Esophagus muscularis mucosa (tissue), 3 donors: Measurements from ENCODE around the gene SLC29A4.
"Not testable (repeated sequence)": the region's sequence is repeated elsewhere in the genome, so short reads cannot be mapped to it uniquely, and the experiment has no call there.

ENCODE experiments used
- POLR2A ChIP-seq: fragments of 450-650 bp; IDR thresholded peaks from one replicate; pipeline ENCODE4 v1.6.1; 2017; ENCODE audit warnings: antibody characterized with exemption, moderate library complexity, mild to moderate bottlenecking, low read depth
- TF ChIP-seq, protein P1 (sequence below), 3 experiments: fragments of 200-600 bp in 2 of 3; fragments of 450-650 bp in 1 of 3; sonication (generic) in 2 of 3; IDR thresholded peaks; one replicate each; pipeline ENCODE4 v1.5.1; 2017 to 2019; ENCODE audit warnings: antibody characterized with exemption in 3 of 3, mild to moderate bottlenecking in 2 of 3, moderate library complexity in 1 of 3

DNA sequence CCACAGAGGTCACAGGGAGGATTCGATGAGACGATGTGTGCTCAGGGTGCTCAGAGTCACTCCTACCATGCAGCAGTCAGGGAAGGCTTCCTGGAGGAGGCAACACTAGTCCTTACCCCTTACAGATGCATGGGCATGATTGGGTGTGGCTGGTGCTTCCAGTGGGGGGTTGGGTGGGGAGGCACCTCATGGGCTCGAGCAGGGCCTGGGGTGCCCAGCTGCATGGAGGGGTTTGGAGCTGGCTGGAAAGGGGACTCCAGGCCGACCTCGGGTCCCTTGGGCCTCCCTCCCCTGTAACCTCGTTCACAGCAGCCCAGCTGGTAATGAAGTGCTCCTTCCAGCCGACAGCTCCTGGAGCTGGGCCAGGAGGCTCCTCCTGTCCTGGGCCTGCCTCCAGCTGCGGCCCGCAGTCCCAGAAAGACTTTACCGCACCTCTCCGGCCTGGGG lies 7.7 kb upstream of the SLC29A4 start:
- TF ChIP-seq, protein P1, sequence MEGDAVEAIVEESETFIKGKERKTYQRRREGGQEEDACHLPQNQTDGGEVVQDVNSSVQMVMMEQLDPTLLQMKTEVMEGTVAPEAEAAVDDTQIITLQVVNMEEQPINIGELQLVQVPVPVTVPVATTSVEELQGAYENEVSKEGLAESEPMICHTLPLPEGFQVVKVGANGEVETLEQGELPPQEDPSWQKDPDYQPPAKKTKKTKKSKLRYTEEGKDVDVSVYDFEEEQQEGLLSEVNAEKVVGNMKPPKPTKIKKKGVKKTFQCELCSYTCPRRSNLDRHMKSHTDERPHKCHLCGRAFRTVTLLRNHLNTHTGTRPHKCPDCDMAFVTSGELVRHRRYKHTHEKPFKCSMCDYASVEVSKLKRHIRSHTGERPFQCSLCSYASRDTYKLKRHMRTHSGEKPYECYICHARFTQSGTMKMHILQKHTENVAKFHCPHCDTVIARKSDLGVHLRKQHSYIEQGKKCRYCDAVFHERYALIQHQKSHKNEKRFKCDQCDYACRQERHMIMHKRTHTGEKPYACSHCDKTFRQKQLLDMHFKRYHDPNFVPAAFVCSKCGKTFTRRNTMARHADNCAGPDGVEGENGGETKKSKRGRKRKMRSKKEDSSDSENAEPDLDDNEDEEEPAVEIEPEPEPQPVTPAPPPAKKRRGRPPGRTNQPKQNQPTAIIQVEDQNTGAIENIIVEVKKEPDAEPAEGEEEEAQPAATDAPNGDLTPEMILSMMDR (IDR thresholded peaks at IDR 0.05), result not testable (repeated sequence)
- not testable (repeated sequence) for TF ChIP-seq POLR2A
